Lower leg skin (tissue), 4 donors: ENCODE measurements around the gene IL10. TPM values are rescaled to one million over a fixed set of nuclear protein-coding genes. Genes with fewer than 3 reads are reported as not detected.

Experiments used
- DNase-seq, 2 donors: peaks; one replicate each; pipeline ENCODE4 v3.0.0-alpha.2; 2019; ENCODE audit warnings: low spot score in 2 of 2
- H3K4me3 ChIP-seq: fragments of 200-600 bp; sonication (generic); 2 replicates; pipeline ENCODE4 v1.5.1; 2017; ENCODE audit warnings: mild to moderate bottlenecking, low read depth; ENCODE audit not compliant: poor library complexity, severe bottlenecking
- CTCF ChIP-seq, 3 donors: fragments of 450-650 bp; IDR thresholded peaks; one replicate each; pipeline ENCODE4 v1.5.1; 2016; ENCODE audit warnings: antibody characterized with exemption in 3 of 3, mild to moderate bottlenecking in 3 of 3, moderate library complexity in 2 of 3
- POLR2A ChIP-seq, 2 donors: fragments of 450-650 bp; IDR thresholded peaks; one replicate each; pipeline ENCODE4 v1.6.1; 2016 to 2017; ENCODE audit warnings: antibody characterized with exemption in 2 of 2, mild to moderate bottlenecking in 1 of 2, moderate library complexity in 1 of 2
- WGBS, 2 donors: methylation state at CpG; one replicate each; pipeline ENCODE4 v1.1.5; 2018; 5-methylcytosine and 5-hydroxymethylcytosine counted together
- intact Hi-C: fragments of 100-400 bp; cut with DNase I; formaldehyde crosslinking; loops from one replicate; pipeline ENCODE4 v1.15.0; 2023; ENCODE audit warnings: low total_unique reads
- total RNA-seq, 4 donors: library from RNA; depleted of rRNA; stranded (reverse); fragments of >200 nt; gene quantifications; one replicate each; pipeline ENCODE4 v1.1.0, GENCODE V29; 2016

The IL10 gene
- total RNA-seq, 4 donors from 2014 or later: 0.32 to 0.72 TPM; not detected in 2

- no peak for DNase-seq
- TF ChIP-seq CTCF (IDR thresholded peaks at IDR 0.05) (no peak), POLR2A (IDR thresholded peaks at IDR 0.05) (no peak)
- no peak overlapping the region for H3K4me3 ChIP-seq
- intact Hi-C loops: no loop called here
- WGBS, 2 donors: 84 to 85% methylated on average over 4 of the region's 4 CpGs
Observed at GRCh38 chr1:206802401-206802800, 30.1 kb upstream of the IL10 start.

DNA sequence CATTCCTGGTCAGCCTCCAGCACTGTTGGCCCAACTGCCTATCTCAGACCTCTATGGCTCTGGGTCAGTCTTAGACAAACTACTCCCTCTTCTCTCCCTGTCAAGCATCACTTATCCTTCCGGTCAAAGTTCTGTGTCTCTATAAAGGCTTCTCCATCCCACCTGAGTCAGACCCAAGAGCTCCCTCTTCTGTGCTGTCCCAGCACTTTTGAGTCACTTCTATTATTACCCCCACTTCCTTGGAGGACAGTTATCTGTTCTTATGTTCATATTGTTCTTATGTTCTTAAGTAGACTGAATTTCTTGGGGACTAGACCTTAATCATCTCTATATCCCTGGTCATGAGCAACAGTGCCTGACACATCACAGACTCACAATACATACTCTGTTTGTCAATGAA is 29.2 kb upstream of the IL10 start:
- WGBS, 2 donors: 89 to 96% methylated on average over 1 of the region's 1 CpG
- intact Hi-C loops: no loop called here
- no peak for DNase-seq
- no peak overlapping the region for H3K4me3 ChIP-seq
- TF ChIP-seq POLR2A (IDR thresholded peaks at IDR 0.05) (no peak), CTCF (IDR thresholded peaks at IDR 0.05) (no peak)

- no peak overlapping the region for H3K4me3 ChIP-seq
- TF ChIP-seq POLR2A (IDR thresholded peaks at IDR 0.05): no peak
- TF ChIP-seq CTCF (IDR thresholded peaks at IDR 0.05): no peak
- 84 to 91% methylated on average over 3 of the region's 3 CpGs for WGBS, 2 donors
- no peak for DNase-seq
- intact Hi-C loops: no loop called here
Observed at GRCh38 chr1:206800891-206801290, 28.6 kb upstream of the IL10 start.

- TF ChIP-seq POLR2A (IDR thresholded peaks at IDR 0.05) (no peak), CTCF (IDR thresholded peaks at IDR 0.05) (no peak)
- H3K4me3 ChIP-seq: no peak overlapping the region
- 42 to 55% methylated on average over 3 of the region's 3 CpGs for WGBS, 2 donors
- intact Hi-C loops: no loop called here
- DNase-seq: no peak
Observed at GRCh38 chr1:206800411-206800810, 28.1 kb upstream of the IL10 start.

DNA sequence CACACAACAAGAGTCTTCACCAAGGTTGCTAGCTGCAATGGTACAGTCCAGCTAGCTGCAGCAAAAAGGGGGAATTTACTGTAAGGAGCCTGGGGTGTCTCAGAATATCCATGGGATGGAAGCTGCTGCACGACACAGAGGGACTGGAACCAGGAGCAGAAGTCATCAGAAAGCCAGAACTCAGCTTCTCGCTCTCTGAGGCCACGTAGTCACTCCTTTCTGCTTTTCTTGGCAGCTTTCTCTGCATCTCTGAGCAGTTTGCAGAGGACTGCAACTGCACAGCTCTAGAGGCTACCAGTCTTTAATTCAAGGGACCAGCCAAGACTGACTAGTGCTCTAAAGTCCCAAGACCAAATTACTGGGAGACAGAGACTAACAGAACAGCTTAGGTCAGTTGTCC is 27.0 kb upstream of the IL10 start:
- no peak overlapping the region for H3K4me3 ChIP-seq
- no peak for DNase-seq
- 77% methylated on average over 3 of the region's 3 CpGs for WGBS, 2 donors
- TF ChIP-seq POLR2A (IDR thresholded peaks at IDR 0.05): no peak
- no peak for TF ChIP-seq CTCF (IDR thresholded peaks at IDR 0.05)
- intact Hi-C loops: no loop called here

- no peak for DNase-seq
- WGBS, 2 donors: 77 to 78% methylated on average over 13 of the region's 13 CpGs
- no peak for TF ChIP-seq CTCF (IDR thresholded peaks at IDR 0.05)
- no peak for TF ChIP-seq POLR2A (IDR thresholded peaks at IDR 0.05)
- no peak overlapping the region for H3K4me3 ChIP-seq
- intact Hi-C loops: no loop called here
Observed at GRCh38 chr1:206798384-206798996, 26.2 kb upstream of the IL10 start.
